CD14-positive monocyte (primary cell): ENCODE measurements around the gene PDPK1. TPM values are rescaled to one million over a fixed set of nuclear protein-coding genes. Genes with fewer than 3 reads are reported as not detected.
"Not testable (repeated sequence)": the region's sequence is repeated elsewhere in the genome, so short reads cannot be mapped to it uniquely, and the experiment has no call there.

ENCODE experiments used
- DNase-seq, 3 donors: peaks; one replicate each; pipeline ENCODE4 v3.0.0-alpha.2; 2011 to 2022
- H2AFZ ChIP-seq: 2 replicates; pipeline ENCODE4 v1.6.0; 2012; ENCODE audit warnings: mild to moderate bottlenecking, low read depth, low read length, inconsistent platforms; ENCODE audit not compliant: insufficient read depth, poor library complexity, severe bottlenecking
- H3K27ac ChIP-seq, 2 donors: 1 replicate in 1 of 2; 2 replicates in 1 of 2; pipeline ENCODE4 v1.5.1; 2012 to 2013; ENCODE audit warnings: low read length in 2 of 2, control low read depth in 1 of 2, inconsistent platforms in 1 of 2, low read depth in 1 of 2, mild to moderate bottlenecking in 1 of 2
- H3K27me3 ChIP-seq, 2 donors: one replicate each; pipeline versions ENCODE4 v1.6.0 to v1.6.1; 2011 to 2013; ENCODE audit warnings: low read length in 2 of 2; ENCODE audit not compliant: control insufficient read depth in 2 of 2, insufficient read depth in 2 of 2
- H3K36me3 ChIP-seq, 2 donors: replicated peaks in 1 of 2; 1 replicate in 1 of 2; 2 replicates in 1 of 2; pipeline versions ENCODE4 v1.5.1 to v1.6.1; 2012 to 2013; ENCODE audit warnings: low read length in 2 of 2, control low read depth in 1 of 2, inconsistent platforms in 1 of 2, mild to moderate bottlenecking in 1 of 2; ENCODE audit not compliant: insufficient read depth in 2 of 2, control insufficient read depth in 1 of 2
- H3K4me1 ChIP-seq, 2 donors: 1 replicate in 1 of 2; 2 replicates in 1 of 2; pipeline versions ENCODE4 v1.5.1 to v1.6.1; 2012 to 2013; ENCODE audit warnings: low read length in 2 of 2, control low read depth in 1 of 2, inconsistent platforms in 1 of 2, mild to moderate bottlenecking in 1 of 2, moderate library complexity in 1 of 2; ENCODE audit not compliant: insufficient read depth in 2 of 2, control insufficient read depth in 1 of 2
- H3K4me2 ChIP-seq: replicated peaks from 2 replicates; pipeline ENCODE3; 2012; ENCODE audit warnings: low read length, moderate library complexity, mild to moderate bottlenecking; ENCODE audit not compliant: poor library complexity, severe bottlenecking; ENCODE audit errors: extremely low read depth
- H3K4me3 ChIP-seq, 3 experiments: fragments of 200-600 bp in 1 of 3; sonication (generic) in 1 of 3; replicated peaks in 1 of 3; 1 replicate in 2 of 3; 2 replicates in 1 of 3; pipeline ENCODE4 v1.5.1; 2011 to 2013; ENCODE audit warnings: low read length in 3 of 3, mild to moderate bottlenecking in 3 of 3, control low read depth in 2 of 3, low read depth in 2 of 3, inconsistent platforms in 1 of 3, moderate library complexity in 1 of 3
- H3K79me2 ChIP-seq: 2 replicates; pipeline ENCODE4 v1.6.0; 2012; ENCODE audit warnings: mild to moderate bottlenecking, control low read depth, inconsistent platforms, low read length, moderate library complexity; ENCODE audit not compliant: insufficient read depth
- H3K9ac ChIP-seq: 2 replicates; pipeline ENCODE4 v1.6.0; 2017; ENCODE audit warnings: low read length, mild to moderate bottlenecking; ENCODE audit not compliant: insufficient read depth, poor library complexity, severe bottlenecking
- H3K9me3 ChIP-seq, 2 donors: replicated peaks in 1 of 2; 1 replicate in 1 of 2; 2 replicates in 1 of 2; pipeline versions ENCODE4 v1.5.1 to v1.6.1; 2012 to 2013; ENCODE audit warnings: low read length in 2 of 2, control low read depth in 1 of 2; ENCODE audit not compliant: control insufficient read depth in 1 of 2, insufficient read depth in 1 of 2
- H4K20me1 ChIP-seq: 2 replicates; pipeline ENCODE4 v1.6.0; 2012; ENCODE audit warnings: mild to moderate bottlenecking, low read length, control low read depth, moderate library complexity; ENCODE audit not compliant: insufficient read depth
- H3K27ac Mint-ChIP-seq, 7 donors: one replicate each; pipeline ENCODE4 v1.8.0; 2020; ENCODE audit warnings: mild to moderate bottlenecking in 7 of 7, mixed read lengths in 7 of 7, moderate library complexity in 6 of 7, inconsistent platforms in 2 of 7
- H3K27me3 Mint-ChIP-seq, 3 donors: one replicate each; pipeline ENCODE4 v1.8.0; 2021 to 2022; ENCODE audit warnings: low read depth in 3 of 3, mild to moderate bottlenecking in 3 of 3, mixed read lengths in 3 of 3, moderate library complexity in 3 of 3, inconsistent platforms in 1 of 3
- H3K36me3 Mint-ChIP-seq, 2 donors: one replicate each; pipeline ENCODE4 v1.8.0; 2020; ENCODE audit warnings: mixed read lengths in 2 of 2, inconsistent platforms in 1 of 2, mild to moderate bottlenecking in 1 of 2
- H3K4me1 Mint-ChIP-seq: one replicate; pipeline ENCODE4 v1.8.0; 2020; ENCODE audit warnings: mild to moderate bottlenecking, mixed read lengths
- H3K4me3 Mint-ChIP-seq, 2 donors: one replicate each; pipeline ENCODE4 v1.8.0; 2020; ENCODE audit warnings: mild to moderate bottlenecking in 2 of 2, mixed read lengths in 2 of 2, moderate library complexity in 1 of 2
- H3K9me3 Mint-ChIP-seq, 7 donors: one replicate each; pipeline ENCODE4 v1.8.0; 2020 to 2022; ENCODE audit warnings: mixed read lengths in 7 of 7, mild to moderate bottlenecking in 6 of 7, moderate library complexity in 6 of 7, inconsistent platforms in 2 of 7
- CTCF ChIP-seq: fragments of 200-600 bp; IDR thresholded peaks from one replicate; pipeline ENCODE4 v1.8.0; 2022; ENCODE audit warnings: antibody characterized with exemption, mild to moderate bottlenecking
- WGBS: methylation state at CpG from one replicate; pipeline ENCODE4 v1.1.5; 2013; ENCODE audit warnings: missing lambda C conversion rate; ENCODE audit not compliant: insufficient coverage; 5-methylcytosine and 5-hydroxymethylcytosine counted together
- intact Hi-C, 2 donors: fragments of 100-400 bp; cut with micrococcal nuclease; formaldehyde crosslinking; loops; one replicate each; pipeline versions ENCODE4 v1.15.0 to v1.15.1; 2023
- polyA plus RNA-seq, 3 donors: library from polyadenylated mRNA; depleted of rRNA in 1 of 3; unstranded in 2 of 3; stranded (reverse) in 1 of 3; fragments of 300-500 nt in 2 of 3; fragments of >200 nt in 1 of 3; fragmentation: Illumina TruSeq in 2 of 3; gene quantifications; 1 replicate in 2 of 3; 2 replicates in 1 of 3; pipeline ENCODE4 v1.2.3, GENCODE V29; 2012 to 2021

The PDPK1 gene
- polyA plus RNA-seq, 3 donors = 35.6 to 45.9 (median 38.6) TPM

- peak overlapping the region; percentile 68 for H3K4me2 ChIP-seq
- no peaks in the 10 kb centered on the region for H3K9me3 ChIP-seq
- Mint-ChIP-seq H3K27me3 (no peaks in the 10 kb centered on the region), H3K4me1 (peaks cover 22% of the 10 kb centered on the region), H3K27ac (peak overlapping the region; percentile 88 to 94 (median 90)), H3K9me3 (no peaks in the 10 kb centered on the region), H3K4me3 (peak overlapping the region; percentile 94 to 98), H3K36me3 (peaks cover 15 to 20% of the 10 kb centered on the region in 2 donors)
- peak overlapping the region; percentile 58 to 75 for H3K27ac ChIP-seq
- H3K4me1 ChIP-seq = peaks cover 28 to 34% of the 10 kb centered on the region in 2 donors
- intact Hi-C loops = no loop called here
- peaks cover 27% of the 10 kb centered on the region for H3K79me2 ChIP-seq
- peak overlapping the region; percentile 82 for H2AFZ ChIP-seq
- DNase-seq = peak; percentile 81 to 90 (median 87)
- H3K4me3 ChIP-seq = peak overlapping the region; percentile 59 to 85 (median 64)
- TF ChIP-seq CTCF = no peak
- under 1% methylated on average over 49 of the region's 58 CpGs for WGBS
- H4K20me1 ChIP-seq = peaks cover 16% of the 10 kb centered on the region
- peak overlapping the region; percentile 78 for H3K9ac ChIP-seq
- H3K27me3 ChIP-seq = no peaks in the 10 kb centered on the region
- H3K36me3 ChIP-seq = peaks cover 8 to 9% of the 10 kb centered on the region in 2 donors
Observed at GRCh38 chr16:2603165-2604015, 65.6 kb downstream of the PDPK1 start.

- H3K9me3 Mint-ChIP-seq, H3K27me3 Mint-ChIP-seq, intact Hi-C loops, H3K27me3 ChIP-seq, DNase-seq, H3K9me3 ChIP-seq, H3K36me3 ChIP-seq: not testable (repeated sequence)
- Mint-ChIP-seq H3K27ac (peak overlapping the region; percentile 88 to 94 (median 90)), H3K4me3 (peak overlapping the region; percentile 94 to 98), H3K36me3 (peaks cover 10 to 14% of the 10 kb centered on the region in 2 donors), H3K4me1 (peaks cover 22% of the 10 kb centered on the region)
- H3K79me2 ChIP-seq = peaks cover 27% of the 10 kb centered on the region
- H3K4me1 ChIP-seq = peaks cover 28 to 34% of the 10 kb centered on the region in 2 donors
- H3K9ac ChIP-seq = peak overlapping the region; percentile 78
- WGBS = 0% methylated on average over 2 of the region's 12 CpGs
- H3K4me2 ChIP-seq = peak overlapping the region; percentile 68
- H3K27ac ChIP-seq = peak overlapping the region; percentile 58 to 75
- H4K20me1 ChIP-seq = peaks cover 10% of the 10 kb centered on the region
- peak overlapping the region; percentile 82 for H2AFZ ChIP-seq
- peak overlapping the region; percentile 59 to 85 (median 64) for H3K4me3 ChIP-seq
Observed at GRCh38 chr16:2604016-2604369, 66.2 kb downstream of the PDPK1 start.

DNA sequence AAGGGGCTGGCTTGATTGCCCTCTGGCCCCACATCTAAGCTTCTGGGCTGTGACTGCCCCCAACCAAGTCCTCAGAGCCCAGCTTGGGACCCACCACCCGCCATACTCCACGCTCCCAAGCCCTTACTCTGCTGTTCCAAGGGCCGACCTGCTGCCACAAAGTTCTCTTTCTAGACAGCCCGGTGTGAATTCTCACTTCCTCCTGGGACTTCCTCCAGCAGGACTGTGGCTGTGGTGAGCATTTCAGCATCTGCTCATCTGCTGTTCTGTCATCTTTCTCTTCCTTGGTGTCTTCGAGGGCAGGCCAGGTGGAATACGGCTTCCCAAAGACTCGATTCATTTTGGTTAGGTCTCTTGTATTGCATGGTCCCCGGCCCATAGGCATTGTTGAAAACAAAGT lies 69.0 kb downstream of the PDPK1 start:
- H3K4me3 ChIP-seq, DNase-seq, H3K9me3 ChIP-seq, intact Hi-C loops, H3K27me3 Mint-ChIP-seq, H3K9ac ChIP-seq, H3K4me3 Mint-ChIP-seq, H3K4me2 ChIP-seq, H2AFZ ChIP-seq, H3K9me3 Mint-ChIP-seq, H3K27ac ChIP-seq, H3K27me3 ChIP-seq, H3K27ac Mint-ChIP-seq: not testable (repeated sequence)
- peaks cover 23% of the 10 kb centered on the region for H3K4me1 Mint-ChIP-seq
- no CpG with 5 or more reads among the region's 8 CpGs for WGBS
- Histone ChIP-seq H4K20me1 (peaks cover 30% of the 10 kb centered on the region), H3K79me2 (peaks cover 47% of the 10 kb centered on the region), H3K36me3 (peaks cover 15 to 20% of the 10 kb centered on the region in 2 donors), H3K4me1 (peaks cover 28 to 34% of the 10 kb centered on the region in 2 donors)
- peaks cover 19 to 20% of the 10 kb centered on the region in 2 donors for H3K36me3 Mint-ChIP-seq

DNA sequence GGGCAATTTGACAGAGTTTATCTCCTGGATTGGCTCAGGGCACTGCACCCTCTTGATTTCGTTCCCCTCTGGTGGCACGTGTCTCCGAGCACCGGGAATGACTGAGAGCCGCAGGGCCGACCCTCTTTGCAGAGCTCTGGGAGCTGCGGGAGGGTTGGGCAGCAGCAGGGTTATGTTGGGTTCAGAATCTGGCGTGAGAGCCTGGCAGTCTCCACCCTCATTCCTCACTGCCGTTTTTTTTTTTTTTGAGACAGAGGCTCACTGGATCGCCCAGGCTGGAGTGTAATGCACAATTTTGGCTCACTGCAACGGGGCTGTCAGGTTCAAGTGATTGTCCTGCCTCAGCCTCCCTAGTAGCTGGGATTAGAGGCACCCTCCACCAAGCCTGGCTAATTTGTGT lies 71.5 kb downstream of the PDPK1 start:
- DNase-seq, H3K27me3 ChIP-seq, H3K4me2 ChIP-seq, H3K9ac ChIP-seq, H3K27me3 Mint-ChIP-seq, H3K4me3 ChIP-seq, H3K4me3 Mint-ChIP-seq, H2AFZ ChIP-seq, intact Hi-C loops, H3K27ac Mint-ChIP-seq, H3K9me3 Mint-ChIP-seq, H3K9me3 ChIP-seq, H3K27ac ChIP-seq: not testable (repeated sequence)
- WGBS = no CpG with 5 or more reads among the region's 11 CpGs
- Histone ChIP-seq H4K20me1 (peaks cover 30% of the 10 kb centered on the region), H3K79me2 (peaks cover 37% of the 10 kb centered on the region), H3K4me1 (peaks cover 19 to 24% of the 10 kb centered on the region in 2 donors), H3K36me3 (peaks cover 15 to 20% of the 10 kb centered on the region in 2 donors)
- Mint-ChIP-seq H3K36me3 (peaks cover 19% of the 10 kb centered on the region in 2 donors), H3K4me1 (peaks cover 15% of the 10 kb centered on the region)
